ENCODE data around the gene GNAO1. TPM values are rescaled to one million over a fixed set of nuclear protein-coding genes. Genes with fewer than 3 reads are reported as not detected.

Gene GNAO1
- total RNA-seq, result 1 to 10 TPM; 1.5 to 2.3 TPM

GRCh38 chr16:56191156-56191815, at the start of gene GNAO1:
Gene GNAO1, plus strand, starts transcription at chr16:56191489. Its CDS starts 747 bp downstream, at chr16:56192236.
- ChIA-PET POLR2A (no interaction called here), CTCF (interaction anchor here (1.6 kb wide), 1 partner anchor 12 kb away, joined by 7 read pairs; no protein-coding TSS in a partner anchor)
- intact Hi-C loops (cut with DNase I, micrococcal nuclease), result loop anchor here in 1 of 2 experiments (2.0 to 10.0 kb wide), 5 partner anchors 166 to 1262 kb away; partner anchors contain the start of gene HERPUD1
- Mint-ChIP-seq H3K4me1 (peaks cover 31% of the 10 kb centered on the region), H3K36me3 (ENCODE audit: low read depth) (no peaks in the 10 kb centered on the region), H3K27ac (no peak within 1 kb of the TSS), H3K27me3 (peaks cover 60% of the 10 kb centered on the region), H3K4me3 (peak within 1 kb of the TSS; percentile 69), H3K9me3 (ENCODE audit: low read depth) (no peaks in the 10 kb centered on the region)
- ATAC-seq (peak; percentile 73), DNase-seq (peak; percentile 79)

GRCh38 chr16:56143666-56144065, 47.6 kb upstream of the GNAO1 start:
- Mint-ChIP-seq H3K9me3 (ENCODE audit: low read depth) (no peaks in the 10 kb centered on the region), H3K4me3 (no peak overlapping the region), H3K36me3 (ENCODE audit: low read depth) (no peaks in the 10 kb centered on the region), H3K4me1 (no peaks in the 10 kb centered on the region), H3K27ac (no peak overlapping the region), H3K27me3 (peaks cover 16% of the 10 kb centered on the region)
- POLR2A ChIA-PET, result interaction anchor here (0.6 kb wide), 1 partner anchor 32 kb away, joined by 3 read pairs; no protein-coding TSS in a partner anchor
- intact Hi-C loops (cut with DNase I, micrococcal nuclease), result loop anchor here in 1 of 2 experiments (2.0 kb wide), 1 partner anchor 13 kb away; no protein-coding TSS in a partner anchor
- DNase-seq (no peak), ATAC-seq (no peak)
- CTCF ChIA-PET, result interaction anchor here (1.3 kb wide), 1 partner anchor 103 kb away, joined by 4 read pairs; no protein-coding TSS in a partner anchor

- H3K4me3 Mint-ChIP-seq, result no peak overlapping the region
- H3K9me3 Mint-ChIP-seq (ENCODE audit: low read depth), result no peaks in the 10 kb centered on the region
- intact Hi-C loops (cut with DNase I, micrococcal nuclease), result loop anchor here in 1 of 2 experiments (2.0 kb wide), 1 partner anchor 15 kb away; no protein-coding TSS in a partner anchor
- ChIA-PET CTCF (interaction anchor here (0.6 to 1.1 kb wide), 2 partner anchors 10 to 1017 kb away, joined by 3 to 4 read pairs; no protein-coding TSS in a partner anchor), POLR2A (no interaction called here)
- H3K4me1 Mint-ChIP-seq, result no peaks in the 10 kb centered on the region
- H3K27me3 Mint-ChIP-seq, result peaks cover 13% of the 10 kb centered on the region
- ATAC-seq (no peak), DNase-seq (no peak)
- H3K27ac Mint-ChIP-seq, result no peak overlapping the region
- no peaks in the 10 kb centered on the region for H3K36me3 Mint-ChIP-seq (ENCODE audit: low read depth)
Observed at GRCh38 chr16:56145369-56145768, 45.9 kb upstream of the GNAO1 start.

- Mint-ChIP-seq H3K4me1 (no peaks in the 10 kb centered on the region), H3K27ac (no peak overlapping the region), H3K27me3 (peaks cover 22% of the 10 kb centered on the region), H3K9me3 (ENCODE audit: low read depth) (no peaks in the 10 kb centered on the region), H3K4me3 (no peak overlapping the region), H3K36me3 (ENCODE audit: low read depth) (no peaks in the 10 kb centered on the region)
- intact Hi-C loops (cut with DNase I, micrococcal nuclease), result no loop called here
- ChIA-PET CTCF (no interaction called here), POLR2A (no interaction called here)
- DNase-seq, result no peak
- no peak for ATAC-seq
Observed at GRCh38 chr16:56151621-56152020, 39.7 kb upstream of the GNAO1 start.

GRCh38 chr16:56161658-56162057, 29.6 kb upstream of the GNAO1 start:
- ChIA-PET POLR2A (no interaction called here), CTCF (no interaction called here)
- no peak overlapping the region for H3K4me3 Mint-ChIP-seq
- H3K36me3 Mint-ChIP-seq (ENCODE audit: low read depth), result no peaks in the 10 kb centered on the region
- DNase-seq, result no peak
- H3K4me1 Mint-ChIP-seq, result no peaks in the 10 kb centered on the region
- H3K27me3 Mint-ChIP-seq, result peaks cover 2% of the 10 kb centered on the region
- no peaks in the 10 kb centered on the region for H3K9me3 Mint-ChIP-seq (ENCODE audit: low read depth)
- ATAC-seq, result no peak
- intact Hi-C loops (cut with DNase I, micrococcal nuclease), result no loop called here
- no peak overlapping the region for H3K27ac Mint-ChIP-seq

DNA sequence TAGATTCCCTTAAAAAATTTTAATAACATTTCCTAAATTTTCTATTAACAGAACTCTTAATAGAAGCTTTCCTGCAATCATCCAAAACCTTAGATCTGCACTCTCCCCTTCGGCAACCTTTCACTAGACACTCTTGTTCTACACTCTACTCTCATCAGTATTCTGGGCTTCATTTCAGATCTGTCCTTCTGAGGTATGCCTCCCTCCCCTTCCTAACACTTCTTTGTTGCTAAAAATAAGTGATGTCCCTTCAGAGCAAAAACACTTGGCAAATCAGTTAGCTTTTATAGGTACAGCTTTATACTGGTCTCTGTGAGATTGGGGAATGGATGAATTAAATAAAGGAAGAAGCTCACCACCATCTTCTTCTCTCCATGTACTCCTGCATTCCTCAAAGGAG, 28.2 kb upstream of the GNAO1 start:
- CTCF ChIA-PET, result interaction anchor here (1.2 to 1.4 kb wide), 2 partner anchors 9 to 36 kb away, joined by 3 to 4 read pairs; no protein-coding TSS in a partner anchor
- POLR2A ChIA-PET, result no interaction called here
- no peak overlapping the region for H3K4me3 Mint-ChIP-seq

DNA sequence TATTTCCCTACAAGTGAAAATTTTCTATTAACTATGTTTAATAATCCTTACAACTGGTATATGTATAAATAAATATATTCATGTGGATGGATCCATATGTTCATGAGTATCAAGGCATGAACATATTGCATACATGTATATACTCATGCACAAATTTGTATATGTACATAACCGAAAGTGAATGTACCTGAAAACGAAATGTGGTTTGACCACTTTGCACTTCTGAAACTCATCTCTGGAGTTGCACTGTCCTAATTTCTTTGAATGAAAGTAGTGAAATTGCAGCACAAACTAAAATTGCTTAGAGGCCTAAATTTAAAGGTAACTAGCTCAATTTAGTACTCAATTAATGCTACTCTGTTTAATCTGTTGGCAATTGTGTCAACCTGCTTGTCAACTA, 27.4 kb upstream of the GNAO1 start:
- POLR2A ChIA-PET, result no interaction called here
- intact Hi-C loops (cut with DNase I, micrococcal nuclease), result no loop called here
- Mint-ChIP-seq H3K36me3 (ENCODE audit: low read depth) (no peaks in the 10 kb centered on the region), H3K4me1 (no peaks in the 10 kb centered on the region), H3K4me3 (no peak overlapping the region), H3K27ac (no peak overlapping the region), H3K9me3 (ENCODE audit: low read depth) (no peaks in the 10 kb centered on the region), H3K27me3 (peaks cover 7% of the 10 kb centered on the region)
- ATAC-seq, result peak; percentile 30
- no peak for DNase-seq
- CTCF ChIA-PET, result interaction anchor here (1.0 to 1.5 kb wide), 5 partner anchors 10 to 48 kb away, joined by 3 to 4 read pairs (median 4); no protein-coding TSS in a partner anchor

More for the DNA sequence above, 28.2 kb upstream of the GNAO1 start:
- Mint-ChIP-seq H3K27ac (no peak overlapping the region), H3K9me3 (ENCODE audit: low read depth) (no peaks in the 10 kb centered on the region), H3K36me3 (ENCODE audit: low read depth) (no peaks in the 10 kb centered on the region), H3K4me1 (no peaks in the 10 kb centered on the region), H3K27me3 (peaks cover 7% of the 10 kb centered on the region)
- DNase-seq (no peak), ATAC-seq (no peak)
- intact Hi-C loops (cut with DNase I, micrococcal nuclease), result no loop called here

DNA sequence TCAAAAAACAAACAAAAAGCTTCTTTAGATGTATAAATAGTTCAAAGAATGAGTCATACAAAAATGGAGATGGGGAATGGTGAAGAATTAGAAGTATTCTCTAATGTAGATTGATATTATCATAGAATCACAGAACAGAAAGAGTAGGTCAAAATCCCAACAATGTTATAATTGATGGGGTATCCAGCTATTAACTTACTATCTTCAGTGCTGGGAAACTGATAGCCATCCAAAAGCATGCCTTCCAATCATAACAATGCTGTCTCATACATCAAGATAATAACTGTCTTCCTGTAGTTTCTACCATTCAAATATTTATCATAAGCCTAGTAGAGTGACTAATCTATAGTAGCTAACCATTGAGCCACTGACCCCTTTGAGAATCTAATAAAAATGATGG, 26.7 kb upstream of the GNAO1 start:
- H3K27ac Mint-ChIP-seq, result no peak overlapping the region
- CTCF ChIA-PET, result interaction anchor here (1.0 to 1.5 kb wide), 3 partner anchors 21 to 48 kb away, joined by 3 to 4 read pairs (median 4); no protein-coding TSS in a partner anchor
- H3K9me3 Mint-ChIP-seq (ENCODE audit: low read depth), result no peaks in the 10 kb centered on the region
- no peaks in the 10 kb centered on the region for H3K4me1 Mint-ChIP-seq
- H3K4me3 Mint-ChIP-seq, result no peak overlapping the region
- no peaks in the 10 kb centered on the region for H3K36me3 Mint-ChIP-seq (ENCODE audit: low read depth)
- peaks cover 7% of the 10 kb centered on the region for H3K27me3 Mint-ChIP-seq
- POLR2A ChIA-PET, result no interaction called here
- no peak for ATAC-seq
- intact Hi-C loops (cut with DNase I, micrococcal nuclease), result no loop called here
- no peak for DNase-seq

GRCh38 chr16:56174411-56174810, 16.9 kb upstream of the GNAO1 start:
- ChIA-PET POLR2A (no interaction called here), CTCF (no interaction called here)
- ATAC-seq, result no peak
- no peaks in the 10 kb centered on the region for H3K4me1 Mint-ChIP-seq
- H3K36me3 Mint-ChIP-seq (ENCODE audit: low read depth), result no peaks in the 10 kb centered on the region
- no peak for DNase-seq
- H3K27me3 Mint-ChIP-seq, result peaks cover 11% of the 10 kb centered on the region
- intact Hi-C loops (cut with DNase I, micrococcal nuclease), result no loop called here
- no peak overlapping the region for H3K4me3 Mint-ChIP-seq
- peaks cover 9% of the 10 kb centered on the region for H3K9me3 Mint-ChIP-seq (ENCODE audit: low read depth)
- no peak overlapping the region for H3K27ac Mint-ChIP-seq

GRCh38 chr16:56181401-56181800, 9.9 kb upstream of the GNAO1 start:
- intact Hi-C loops (cut with DNase I, micrococcal nuclease), result no loop called here
- CTCF ChIA-PET, result no interaction called here
- Mint-ChIP-seq H3K4me1 (no peaks in the 10 kb centered on the region), H3K36me3 (ENCODE audit: low read depth) (no peaks in the 10 kb centered on the region), H3K9me3 (ENCODE audit: low read depth) (peaks cover 9% of the 10 kb centered on the region), H3K4me3 (no peak overlapping the region), H3K27ac (no peak overlapping the region), H3K27me3 (peaks cover 23% of the 10 kb centered on the region)
- DNase-seq, result no peak
- ATAC-seq, result no peak
- POLR2A ChIA-PET, result no interaction called here

GRCh38 chr16:56183266-56183665, 8.0 kb upstream of the GNAO1 start:
- no peak for ATAC-seq
- no peaks in the 10 kb centered on the region for H3K36me3 Mint-ChIP-seq (ENCODE audit: low read depth)

More at GRCh38 chr16:56183266-56183665, 8.0 kb upstream of the GNAO1 start:
- DNase-seq, result no peak
- H3K9me3 Mint-ChIP-seq (ENCODE audit: low read depth), result peaks cover 9% of the 10 kb centered on the region
- H3K27me3 Mint-ChIP-seq, result peaks cover 28% of the 10 kb centered on the region
- H3K4me1 Mint-ChIP-seq, result no peaks in the 10 kb centered on the region
- ChIA-PET POLR2A (no interaction called here), CTCF (no interaction called here)
- H3K4me3 Mint-ChIP-seq, result no peak overlapping the region
- intact Hi-C loops (cut with DNase I, micrococcal nuclease), result no loop called here
- H3K27ac Mint-ChIP-seq, result no peak overlapping the region
